KBM-7 (cell line): Measurements from ENCODE around the gene FMC1.

Source experiments
- DNase-seq: peaks from one replicate; pipeline ENCODE4 v3.0.0-alpha.2; 2015
- in situ Hi-C: fragments of 300-500 bp; cut with MboI; formaldehyde crosslinking; loops from 2 replicates; pipeline ENCODE4 v1.14.3; 2020; ENCODE audit warnings: low sequenced_read_pairs, low pct_unique_long_range_greater_than_20kb, mixed read lengths

FMC1 gene

GRCh38 chr7:139367438-139368155 is 26.5 kb downstream of the FMC1 start:
- in situ Hi-C loops = no loop called here
- DNase-seq = no peak

GRCh38 chr7:139370301-139370942 is 29.3 kb downstream of the FMC1 start:
- no peak for DNase-seq
- in situ Hi-C loops = no loop called here

GRCh38 chr7:139370943-139371313 is 29.8 kb downstream of the FMC1 start:
- in situ Hi-C loops = no loop called here
- no peak for DNase-seq

- in situ Hi-C loops = no loop called here
- DNase-seq = no peak
Measured at GRCh38 chr7:139374246-139374645, 33.1 kb downstream of the FMC1 start.

- no peak for DNase-seq
- in situ Hi-C loops = no loop called here
Measured at GRCh38 chr7:139382439-139382838, 41.3 kb downstream of the FMC1 start.

- DNase-seq = no peak
- in situ Hi-C loops = no loop called here
Measured at GRCh38 chr7:139384611-139385010, 43.5 kb downstream of the FMC1 start.

- in situ Hi-C loops = no loop called here
Measured at GRCh38 chr7:139387594-139387993, 46.5 kb downstream of the FMC1 start.

GRCh38 chr7:139389091-139389490 is 48.0 kb downstream of the FMC1 start:
- in situ Hi-C loops = no loop called here
- no peak for DNase-seq

More at GRCh38 chr7:139387594-139387993, 46.5 kb downstream of the FMC1 start:
- no peak for DNase-seq

GRCh38 chr7:139389774-139390173 is 48.6 kb downstream of the FMC1 start:
- DNase-seq = no peak
- in situ Hi-C loops = no loop called here

- no peak for DNase-seq
- in situ Hi-C loops = no loop called here
Measured at GRCh38 chr7:139393621-139394211, 52.6 kb downstream of the FMC1 start.

- in situ Hi-C loops = no loop called here
Measured at GRCh38 chr7:139394540-139394939, 53.4 kb downstream of the FMC1 start.

More at GRCh38 chr7:139394540-139394939, 53.4 kb downstream of the FMC1 start:
- no peak for DNase-seq
